Glutamatergic neuron (in vitro differentiated cells): ENCODE data around the gene GDPD1. TPM values are rescaled to one million over a fixed set of nuclear protein-coding genes. Genes with fewer than 3 reads are reported as not detected.

Source experiments
- DNase-seq: peaks from one replicate; pipeline ENCODE4 v3.0.0; 2022
- H3K27ac Mint-ChIP-seq: one replicate; pipeline ENCODE4 v1.8.0; 2020; ENCODE audit warnings: mild to moderate bottlenecking, mixed read lengths, inconsistent platforms; ENCODE audit not compliant: unreplicated experiment
- H3K27me3 Mint-ChIP-seq: one replicate; pipeline ENCODE4 v1.8.0; 2020; ENCODE audit warnings: mild to moderate bottlenecking, moderate library complexity, mixed read lengths, inconsistent platforms; ENCODE audit not compliant: unreplicated experiment
- H3K36me3 Mint-ChIP-seq: one replicate; pipeline ENCODE4 v1.8.0; 2020; ENCODE audit warnings: mild to moderate bottlenecking, mixed read lengths, inconsistent platforms; ENCODE audit not compliant: unreplicated experiment
- H3K4me1 Mint-ChIP-seq: one replicate; pipeline ENCODE4 v1.8.0; 2020; ENCODE audit warnings: mild to moderate bottlenecking, low read depth, mixed read lengths, inconsistent platforms; ENCODE audit not compliant: unreplicated experiment
- H3K4me3 Mint-ChIP-seq: one replicate; pipeline ENCODE4 v1.8.0; 2020; ENCODE audit warnings: mild to moderate bottlenecking, mixed read lengths, inconsistent platforms; ENCODE audit not compliant: unreplicated experiment
- H3K9me3 Mint-ChIP-seq: one replicate; pipeline ENCODE4 v1.8.0; 2020; ENCODE audit warnings: mild to moderate bottlenecking, moderate library complexity, mixed read lengths, inconsistent platforms; ENCODE audit not compliant: unreplicated experiment
- long read RNA-seq: library from polyadenylated mRNA; unstranded; transcript quantifications from one replicate; pipeline ENCODE4 v2.0.0, GENCODE V29; 2020; ENCODE audit not compliant: unreplicated experiment
- total RNA-seq: library from RNA; stranded (reverse); fragmentation: NEBNext Ultra II Directional; extraction: Animal tissue kit (Norgen Biotek cat#: 25700); gene quantifications from one replicate; pipeline ENCODE4 v1.2.1, GENCODE V29; 2021; ENCODE audit not compliant: unreplicated experiment
- TF ChIP-seq, protein P1 (sequence below): fragments of 200-600 bp; sonication (generic); IDR thresholded peaks from one replicate; pipeline ENCODE4 v1.5.0; 2021; ENCODE audit not compliant: partially characterized antibody, unreplicated experiment

Gene GDPD1
- total RNA-seq, result 34.3 TPM
- long read RNA-seq, partial matches to known transcripts, result 0 of 1 reads
- long read RNA-seq, other reads (novel, unspliced or antisense), result 0 of 1 reads

DNA sequence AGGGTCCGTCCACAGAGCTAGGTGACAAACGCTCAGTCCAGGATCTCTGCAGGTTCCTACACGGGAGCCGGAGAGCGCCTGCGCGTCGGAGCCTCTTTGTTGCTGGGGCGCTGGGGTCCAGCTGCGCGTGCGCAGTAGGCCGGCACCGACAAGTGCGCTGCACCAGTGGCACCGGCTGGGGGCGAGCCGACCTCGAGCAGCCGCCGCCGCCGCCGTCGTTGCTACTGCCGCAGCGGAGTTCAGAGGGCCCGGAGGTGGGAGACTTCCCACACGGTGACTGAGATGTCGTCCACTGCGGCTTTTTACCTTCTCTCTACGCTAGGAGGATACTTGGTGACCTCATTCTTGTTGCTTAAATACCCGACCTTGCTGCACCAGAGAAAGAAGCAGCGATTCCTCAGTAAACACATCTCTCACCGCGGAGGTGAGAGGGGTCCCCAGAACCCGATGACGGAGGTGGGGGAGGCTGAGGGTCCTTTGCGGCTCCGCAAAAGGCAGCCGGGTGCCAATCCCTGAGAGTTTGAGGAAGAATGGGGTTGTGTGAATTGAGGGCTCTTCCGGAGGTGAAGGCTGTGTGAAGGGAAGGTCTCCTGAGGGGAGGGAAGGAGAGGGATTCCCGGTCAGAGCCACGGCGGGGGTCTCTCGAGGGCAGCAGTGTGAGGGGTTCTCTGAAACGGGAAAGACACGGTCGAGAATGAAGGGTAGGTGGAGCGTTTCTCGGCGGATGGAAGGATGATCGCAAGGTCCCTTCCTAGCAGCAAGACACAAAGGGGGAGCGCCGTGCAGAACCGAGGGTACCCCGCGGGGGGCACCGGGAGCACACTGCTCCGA lies at the start of gene GDPD1:
GDPD1 (plus strand) TSS at position 184 of the 831 bp plus-strand sequence; CDS start at position 283, 99 bp downstream.
- Mint-ChIP-seq H3K27ac (peak within 1 kb of the TSS; percentile 100), H3K36me3 (no peaks in the 10 kb centered on the region), H3K27me3 (peaks cover 5% of the 10 kb centered on the region), H3K4me3 (peak within 1 kb of the TSS; percentile 100), H3K9me3 (peaks cover 10% of the 10 kb centered on the region), H3K4me1 (peaks cover 1% of the 10 kb centered on the region)
- DNase-seq, result peak; percentile 99
- TF ChIP-seq, protein P1, sequence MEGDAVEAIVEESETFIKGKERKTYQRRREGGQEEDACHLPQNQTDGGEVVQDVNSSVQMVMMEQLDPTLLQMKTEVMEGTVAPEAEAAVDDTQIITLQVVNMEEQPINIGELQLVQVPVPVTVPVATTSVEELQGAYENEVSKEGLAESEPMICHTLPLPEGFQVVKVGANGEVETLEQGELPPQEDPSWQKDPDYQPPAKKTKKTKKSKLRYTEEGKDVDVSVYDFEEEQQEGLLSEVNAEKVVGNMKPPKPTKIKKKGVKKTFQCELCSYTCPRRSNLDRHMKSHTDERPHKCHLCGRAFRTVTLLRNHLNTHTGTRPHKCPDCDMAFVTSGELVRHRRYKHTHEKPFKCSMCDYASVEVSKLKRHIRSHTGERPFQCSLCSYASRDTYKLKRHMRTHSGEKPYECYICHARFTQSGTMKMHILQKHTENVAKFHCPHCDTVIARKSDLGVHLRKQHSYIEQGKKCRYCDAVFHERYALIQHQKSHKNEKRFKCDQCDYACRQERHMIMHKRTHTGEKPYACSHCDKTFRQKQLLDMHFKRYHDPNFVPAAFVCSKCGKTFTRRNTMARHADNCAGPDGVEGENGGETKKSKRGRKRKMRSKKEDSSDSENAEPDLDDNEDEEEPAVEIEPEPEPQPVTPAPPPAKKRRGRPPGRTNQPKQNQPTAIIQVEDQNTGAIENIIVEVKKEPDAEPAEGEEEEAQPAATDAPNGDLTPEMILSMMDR, result peak; percentile 65

DNA sequence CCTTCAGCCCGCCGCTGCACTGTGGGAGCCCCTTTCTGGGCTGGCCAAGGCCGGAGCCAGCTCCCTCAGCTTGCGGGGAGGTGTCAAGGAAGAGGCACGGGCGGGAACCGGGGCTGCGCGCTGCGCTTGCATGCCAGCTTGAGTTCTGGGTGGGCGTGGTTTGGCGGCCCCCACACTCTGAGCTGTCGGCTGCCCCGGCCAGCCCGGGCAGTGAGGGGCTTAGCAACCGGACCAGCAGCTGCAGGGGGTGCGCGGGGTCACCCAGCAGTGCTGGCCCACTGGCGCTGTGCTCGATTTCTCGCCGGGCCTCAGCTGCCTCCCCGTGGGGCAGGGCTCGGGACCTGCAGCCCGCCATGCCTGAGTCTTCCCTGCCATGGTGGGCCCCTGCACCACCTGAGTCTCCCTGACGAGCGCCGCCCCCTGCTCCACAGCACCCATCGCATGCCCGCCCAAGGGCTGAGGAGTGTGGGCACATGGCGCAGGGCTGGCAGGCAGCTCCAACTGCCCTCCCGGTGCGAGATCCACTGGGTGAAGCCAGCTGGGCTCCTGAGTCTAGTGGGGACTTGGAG lies 47.8 kb upstream of the GDPD1 start:
- TF ChIP-seq, protein P1, result no peak
- no peak for DNase-seq
- peaks cover 5% of the 10 kb centered on the region for H3K27me3 Mint-ChIP-seq
- H3K4me1 Mint-ChIP-seq, result no peaks in the 10 kb centered on the region
- peaks cover 5% of the 10 kb centered on the region for H3K9me3 Mint-ChIP-seq
- H3K4me3 Mint-ChIP-seq, result no peak overlapping the region
- H3K36me3 Mint-ChIP-seq, result peaks cover 9% of the 10 kb centered on the region
- H3K27ac Mint-ChIP-seq, result no peak overlapping the region

DNA sequence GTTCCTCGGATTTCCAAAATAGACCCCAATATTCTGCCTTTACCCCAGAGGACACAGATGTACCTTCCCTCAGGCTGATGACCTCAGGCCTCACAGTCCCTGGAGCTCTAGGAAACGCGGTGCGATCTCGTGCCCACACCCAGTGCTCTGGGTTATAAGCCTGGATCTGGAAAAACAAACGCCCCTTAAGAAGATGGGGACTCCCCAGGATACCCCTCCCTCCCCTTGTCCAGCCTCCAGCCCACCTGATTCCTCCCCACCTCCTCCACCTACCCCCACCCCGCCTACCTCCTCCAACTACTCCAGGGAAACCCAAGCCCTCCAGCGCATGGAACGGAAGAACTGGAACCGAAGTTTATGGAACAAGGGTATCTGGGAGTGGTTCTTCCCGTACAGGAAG lies 45.6 kb upstream of the GDPD1 start:
- H3K4me3 Mint-ChIP-seq, result no peak overlapping the region
- TF ChIP-seq, protein P1, result no peak
- peaks cover 9% of the 10 kb centered on the region for H3K36me3 Mint-ChIP-seq
- no peak overlapping the region for H3K27ac Mint-ChIP-seq
- peaks cover 5% of the 10 kb centered on the region for H3K9me3 Mint-ChIP-seq
- H3K4me1 Mint-ChIP-seq, result no peaks in the 10 kb centered on the region
- DNase-seq, result no peak
- H3K27me3 Mint-ChIP-seq, result peaks cover 8% of the 10 kb centered on the region

DNA sequence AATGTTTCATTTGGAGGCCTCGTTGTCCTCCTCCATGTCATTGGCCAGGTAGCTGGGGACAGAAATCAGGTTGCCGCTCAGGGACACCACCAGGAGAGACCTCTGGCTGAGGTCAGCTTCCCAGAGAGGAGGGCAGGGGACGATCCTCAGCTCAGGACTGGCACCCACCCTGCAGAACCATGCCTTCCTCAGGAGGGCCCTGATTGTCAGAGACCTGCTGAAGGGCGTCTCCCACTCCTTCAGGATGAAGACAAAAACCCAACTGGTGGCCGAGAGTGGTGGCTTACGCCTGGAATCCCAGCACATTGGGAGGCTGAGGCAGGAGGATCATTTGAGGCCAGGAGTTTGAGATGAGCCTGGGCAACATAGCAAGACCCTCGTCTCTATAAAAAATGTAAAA lies 45.2 kb upstream of the GDPD1 start:
- Mint-ChIP-seq H3K9me3 (peaks cover 5% of the 10 kb centered on the region), H3K27ac (no peak overlapping the region), H3K4me3 (no peak overlapping the region), H3K27me3 (peaks cover 8% of the 10 kb centered on the region), H3K36me3 (peaks cover 9% of the 10 kb centered on the region), H3K4me1 (no peaks in the 10 kb centered on the region)
- TF ChIP-seq, protein P1, result no peak
- DNase-seq, result no peak
